Gastroesophageal sphincter (tissue), 3 donors: Measurements from ENCODE around the gene C5AR2.

ENCODE experiments used
- CTCF ChIP-seq, 4 experiments: fragments of 200-600 bp in 2 of 4; fragments of 450-650 bp in 2 of 4; sonication (generic) in 1 of 4; IDR thresholded peaks; one replicate each; pipeline ENCODE4 v1.5.1; 2017 to 2019; ENCODE audit warnings: antibody characterized with exemption in 4 of 4, mild to moderate bottlenecking in 2 of 4, moderate library complexity in 2 of 4
- POLR2A ChIP-seq, 2 donors: fragments of 450-650 bp; IDR thresholded peaks; one replicate each; pipeline ENCODE4 v1.6.1; 2017; ENCODE audit warnings: antibody characterized with exemption in 2 of 2, mild to moderate bottlenecking in 2 of 2, moderate library complexity in 1 of 2

GRCh38 chr19:47323872-47324271 is 8.1 kb upstream of the C5AR2 start:
- TF ChIP-seq CTCF (IDR thresholded peaks at IDR 0.05) (no peak), POLR2A (IDR thresholded peaks at IDR 0.05) (no peak)
